WTC11 (cell line): Measurements from ENCODE around the gene FBXO30. TPM values are rescaled to one million over a fixed set of nuclear protein-coding genes. Genes with fewer than 3 reads are reported as not detected.

Experiments used
- ATAC-seq: fragments of 200-7000 bp; cut with Tn5 transposase; 2 replicates; pipeline ENCODE4 v1.10.0; 2021; ENCODE audit warnings: mild to moderate bottlenecking, moderate library complexity
- CTCF ChIA-PET: fragments of 300-600 bp; sonication (Branson Sonifier 250); formaldehyde crosslinking; loops from one replicate; lab custom pipeline; 2021; ENCODE audit warnings: antibody characterized with exemption; lab: Charles Lee
- POLR2A ChIA-PET: fragments of 350-600 bp; sonication (Branson Sonifier 250); formaldehyde crosslinking; loops from one replicate; lab custom pipeline; 2021; ENCODE audit warnings: antibody characterized with exemption; lab: Charles Lee
- DNase-seq: peaks from one replicate; pipeline ENCODE4 v3.0.0; 2021; ENCODE audit warnings: low spot score
- H3K27ac Mint-ChIP-seq: 2 replicates; pipeline ENCODE4 v1.8.0; 2021; ENCODE audit warnings: mixed read lengths
- H3K27me3 Mint-ChIP-seq: 2 replicates; pipeline ENCODE4 v1.8.0; 2021; ENCODE audit warnings: low read depth, mild to moderate bottlenecking, moderate library complexity, mixed read lengths
- H3K36me3 Mint-ChIP-seq: 2 replicates; pipeline ENCODE4 v1.8.0; 2021; ENCODE audit warnings: mixed read lengths
- H3K4me1 Mint-ChIP-seq: 2 replicates; pipeline ENCODE4 v1.8.0; 2022; ENCODE audit warnings: mixed read lengths
- H3K4me3 Mint-ChIP-seq: 2 replicates; pipeline ENCODE4 v1.8.0; 2021; ENCODE audit warnings: mild to moderate bottlenecking, moderate library complexity, mixed read lengths
- H3K9me3 Mint-ChIP-seq: 2 replicates; pipeline ENCODE4 v1.8.0; 2021; ENCODE audit warnings: mixed read lengths
- ATF1 ChIP-seq: sonication (generic); formaldehyde crosslinking; IDR thresholded peaks from 2 replicates; pipeline ENCODE4 v1.8.1; 2023; ENCODE audit warnings: mild to moderate bottlenecking, moderate library complexity, missing genetic modification reagents
- ETV6 ChIP-seq: sonication (generic); formaldehyde crosslinking; IDR thresholded peaks from 2 replicates; pipeline ENCODE4 v1.8.1; 2022; ENCODE audit warnings: mild to moderate bottlenecking, missing genetic modification reagents
- FOXJ3 ChIP-seq: sonication (generic); formaldehyde crosslinking; IDR thresholded peaks from 2 replicates; pipeline ENCODE4 v1.9.0; 2021; ENCODE audit warnings: missing genetic modification reagents, mild to moderate bottlenecking, borderline replicate concordance
- MYBL2 ChIP-seq: sonication (generic); formaldehyde crosslinking; IDR thresholded peaks from 2 replicates; pipeline ENCODE4 v1.8.1; 2023; ENCODE audit warnings: mild to moderate bottlenecking, moderate library complexity, missing genetic modification reagents
- NR3C1 ChIP-seq: sonication (generic); formaldehyde crosslinking; conservative IDR thresholded peaks from 2 replicates; pipeline ENCODE4 v1.8.1; 2023; ENCODE audit warnings: low read depth, mild to moderate bottlenecking, missing genetic modification reagents
- OVOL2 ChIP-seq: fragments of 250-450 bp; sonication (Bioruptor Pico); IDR thresholded peaks from 2 replicates; pipeline ENCODE4 v1.9.0; 2021; ENCODE audit warnings: mild to moderate bottlenecking, borderline replicate concordance
- RORB ChIP-seq: fragments of 250-450 bp; sonication (Bioruptor Pico); IDR thresholded peaks from 2 replicates; pipeline ENCODE4 v1.9.0; 2021; ENCODE audit warnings: mild to moderate bottlenecking
- SMAD3 ChIP-seq: sonication (generic); formaldehyde crosslinking; IDR thresholded peaks from 2 replicates; pipeline ENCODE4 v1.8.0; 2022; ENCODE audit warnings: missing genetic modification reagents, mild to moderate bottlenecking, borderline replicate concordance
- SOX15 ChIP-seq: fragments of 250-450 bp; sonication (Bioruptor Pico); IDR thresholded peaks from 2 replicates; pipeline ENCODE4 v1.9.0; 2021; ENCODE audit warnings: mild to moderate bottlenecking
- SP1 ChIP-seq: sonication (generic); formaldehyde crosslinking; conservative IDR thresholded peaks from 2 replicates; pipeline ENCODE4 v1.8.1; 2022; ENCODE audit warnings: missing genetic modification reagents
- TP53 ChIP-seq: sonication (generic); formaldehyde crosslinking; IDR thresholded peaks from 2 replicates; pipeline ENCODE4 v1.8.1; 2023; ENCODE audit warnings: mild to moderate bottlenecking, missing genetic modification reagents
- ZNF263 ChIP-seq: sonication (generic); formaldehyde crosslinking; IDR thresholded peaks from 2 replicates; pipeline ENCODE4 v1.8.1; 2022; ENCODE audit warnings: low read depth, mild to moderate bottlenecking, moderate library complexity, missing genetic modification reagents
- ZNF317 ChIP-seq: sonication (generic); formaldehyde crosslinking; IDR thresholded peaks from 2 replicates; pipeline ENCODE4 v1.8.1; 2023; ENCODE audit warnings: low read depth, mild to moderate bottlenecking, moderate library complexity, missing genetic modification reagents, borderline replicate concordance
- ZNF423 ChIP-seq: fragments of 250-450 bp; sonication (Bioruptor Pico); IDR thresholded peaks from 2 replicates; pipeline ENCODE4 v2.1.2; 2022; ENCODE audit warnings: mild to moderate bottlenecking, moderate library complexity
- total RNA-seq: library from RNA; stranded (reverse); gene quantifications from 3 replicates; pipeline ENCODE4 v1.2.3, GENCODE V29; 2021
- TF ChIP-seq, protein P1 (sequence below): sonication (generic); formaldehyde crosslinking; IDR thresholded peaks from 2 replicates; pipeline ENCODE4 v1.8.1; 2023; ENCODE audit warnings: mild to moderate bottlenecking, missing genetic modification reagents, moderate library complexity
- TF ChIP-seq, protein P2 (sequence below): sonication (generic); formaldehyde crosslinking; conservative IDR thresholded peaks from 2 replicates; pipeline ENCODE4 v1.8.1; 2023; ENCODE audit warnings: mild to moderate bottlenecking, low read depth, missing genetic modification reagents, moderate library complexity
- TF ChIP-seq, protein P3 (sequence below): fragments of 250-450 bp; sonication (Bioruptor Pico); IDR thresholded peaks from 2 replicates; pipeline ENCODE4 v2.1.2; 2022; ENCODE audit warnings: mild to moderate bottlenecking, moderate library complexity
- TF ChIP-seq, protein P4 (sequence below): sonication (generic); formaldehyde crosslinking; IDR thresholded peaks from 2 replicates; pipeline ENCODE4 v1.8.1; 2022; ENCODE audit warnings: mild to moderate bottlenecking, missing genetic modification reagents, moderate library complexity, borderline replicate concordance
- TF ChIP-seq, protein P5 (sequence below): sonication (generic); formaldehyde crosslinking; IDR thresholded peaks from 2 replicates; pipeline ENCODE4 v1.8.0; 2022; ENCODE audit warnings: mild to moderate bottlenecking, missing genetic modification reagents
- TF ChIP-seq, protein P6 (sequence below): sonication (generic); formaldehyde crosslinking; IDR thresholded peaks from 2 replicates; pipeline ENCODE4 v1.8.1; 2022; ENCODE audit warnings: low read depth, missing genetic modification reagents, borderline replicate concordance

Gene FBXO30
- total RNA-seq, 1 experiment from 2014 or later = 11.8 TPM

DNA sequence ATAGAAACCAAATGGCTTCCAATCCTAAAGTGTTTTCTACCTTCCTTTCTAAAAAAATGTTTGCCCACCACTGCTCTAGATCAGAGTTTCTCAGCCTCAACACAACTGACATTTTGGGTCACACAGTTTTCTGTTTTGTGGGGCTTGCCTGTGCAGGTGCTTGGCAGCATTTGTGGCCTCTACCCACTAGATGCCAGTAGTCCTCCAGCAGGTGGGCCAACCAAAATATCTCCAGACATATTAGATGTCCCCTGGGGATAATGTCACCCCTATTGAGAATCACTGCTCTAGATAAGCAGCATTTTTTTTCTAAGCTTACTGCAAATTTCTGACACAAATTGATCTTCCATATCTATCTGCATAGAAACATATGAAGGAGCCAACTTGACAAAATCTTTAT lies 53.0 kb downstream of the FBXO30 start:
- DNase-seq = no peak
- Mint-ChIP-seq H3K36me3 (no peaks in the 10 kb centered on the region), H3K27me3 (no peaks in the 10 kb centered on the region), H3K27ac (no peak overlapping the region), H3K4me3 (no peak overlapping the region), H3K9me3 (peaks cover 19% of the 10 kb centered on the region), H3K4me1 (peaks cover 4% of the 10 kb centered on the region)
- TF ChIP-seq ZNF317 (no peak), SMAD3 (CRISPR knock-in tag) (no peak), FOXJ3 (CRISPR knock-in tag) (no peak), OVOL2 (CRISPR knock-in tag) (no peak), ATF1 (CRISPR knock-in tag) (no peak), ZNF423 (CRISPR knock-in tag) (no peak), ZNF263 (CRISPR knock-in tag) (no peak), ETV6 (CRISPR knock-in tag) (no peak), MYBL2 (no peak), SP1 (CRISPR knock-in tag) (no peak), SOX15 (no peak), RORB (CRISPR knock-in tag) (no peak), NR3C1 (CRISPR knock-in tag) (no peak), TP53 (CRISPR knock-in tag) (no peak)
- TF ChIP-seq, protein P1, sequence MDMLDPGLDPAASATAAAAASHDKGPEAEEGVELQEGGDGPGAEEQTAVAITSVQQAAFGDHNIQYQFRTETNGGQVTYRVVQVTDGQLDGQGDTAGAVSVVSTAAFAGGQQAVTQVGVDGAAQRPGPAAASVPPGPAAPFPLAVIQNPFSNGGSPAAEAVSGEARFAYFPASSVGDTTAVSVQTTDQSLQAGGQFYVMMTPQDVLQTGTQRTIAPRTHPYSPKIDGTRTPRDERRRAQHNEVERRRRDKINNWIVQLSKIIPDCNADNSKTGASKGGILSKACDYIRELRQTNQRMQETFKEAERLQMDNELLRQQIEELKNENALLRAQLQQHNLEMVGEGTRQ (CRISPR knock-in tag) = no peak
- TF ChIP-seq, protein P2, sequence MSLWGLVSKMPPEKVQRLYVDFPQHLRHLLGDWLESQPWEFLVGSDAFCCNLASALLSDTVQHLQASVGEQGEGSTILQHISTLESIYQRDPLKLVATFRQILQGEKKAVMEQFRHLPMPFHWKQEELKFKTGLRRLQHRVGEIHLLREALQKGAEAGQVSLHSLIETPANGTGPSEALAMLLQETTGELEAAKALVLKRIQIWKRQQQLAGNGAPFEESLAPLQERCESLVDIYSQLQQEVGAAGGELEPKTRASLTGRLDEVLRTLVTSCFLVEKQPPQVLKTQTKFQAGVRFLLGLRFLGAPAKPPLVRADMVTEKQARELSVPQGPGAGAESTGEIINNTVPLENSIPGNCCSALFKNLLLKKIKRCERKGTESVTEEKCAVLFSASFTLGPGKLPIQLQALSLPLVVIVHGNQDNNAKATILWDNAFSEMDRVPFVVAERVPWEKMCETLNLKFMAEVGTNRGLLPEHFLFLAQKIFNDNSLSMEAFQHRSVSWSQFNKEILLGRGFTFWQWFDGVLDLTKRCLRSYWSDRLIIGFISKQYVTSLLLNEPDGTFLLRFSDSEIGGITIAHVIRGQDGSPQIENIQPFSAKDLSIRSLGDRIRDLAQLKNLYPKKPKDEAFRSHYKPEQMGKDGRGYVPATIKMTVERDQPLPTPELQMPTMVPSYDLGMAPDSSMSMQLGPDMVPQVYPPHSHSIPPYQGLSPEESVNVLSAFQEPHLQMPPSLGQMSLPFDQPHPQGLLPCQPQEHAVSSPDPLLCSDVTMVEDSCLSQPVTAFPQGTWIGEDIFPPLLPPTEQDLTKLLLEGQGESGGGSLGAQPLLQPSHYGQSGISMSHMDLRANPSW = no peak
- TF ChIP-seq, protein P3, sequence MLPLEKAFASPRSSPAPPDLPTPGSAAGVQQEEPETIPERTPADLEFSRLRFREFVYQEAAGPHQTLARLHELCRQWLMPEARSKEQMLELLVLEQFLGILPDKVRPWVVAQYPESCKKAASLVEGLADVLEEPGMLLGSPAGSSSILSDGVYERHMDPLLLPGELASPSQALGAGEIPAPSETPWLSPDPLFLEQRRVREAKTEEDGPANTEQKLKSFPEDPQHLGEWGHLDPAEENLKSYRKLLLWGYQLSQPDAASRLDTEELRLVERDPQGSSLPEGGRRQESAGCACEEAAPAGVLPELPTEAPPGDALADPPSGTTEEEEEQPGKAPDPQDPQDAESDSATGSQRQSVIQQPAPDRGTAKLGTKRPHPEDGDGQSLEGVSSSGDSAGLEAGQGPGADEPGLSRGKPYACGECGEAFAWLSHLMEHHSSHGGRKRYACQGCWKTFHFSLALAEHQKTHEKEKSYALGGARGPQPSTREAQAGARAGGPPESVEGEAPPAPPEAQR = no peak
- TF ChIP-seq, protein P4, sequence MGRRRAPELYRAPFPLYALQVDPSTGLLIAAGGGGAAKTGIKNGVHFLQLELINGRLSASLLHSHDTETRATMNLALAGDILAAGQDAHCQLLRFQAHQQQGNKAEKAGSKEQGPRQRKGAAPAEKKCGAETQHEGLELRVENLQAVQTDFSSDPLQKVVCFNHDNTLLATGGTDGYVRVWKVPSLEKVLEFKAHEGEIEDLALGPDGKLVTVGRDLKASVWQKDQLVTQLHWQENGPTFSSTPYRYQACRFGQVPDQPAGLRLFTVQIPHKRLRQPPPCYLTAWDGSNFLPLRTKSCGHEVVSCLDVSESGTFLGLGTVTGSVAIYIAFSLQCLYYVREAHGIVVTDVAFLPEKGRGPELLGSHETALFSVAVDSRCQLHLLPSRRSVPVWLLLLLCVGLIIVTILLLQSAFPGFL (CRISPR knock-in tag) = no peak
- TF ChIP-seq, protein P5, sequence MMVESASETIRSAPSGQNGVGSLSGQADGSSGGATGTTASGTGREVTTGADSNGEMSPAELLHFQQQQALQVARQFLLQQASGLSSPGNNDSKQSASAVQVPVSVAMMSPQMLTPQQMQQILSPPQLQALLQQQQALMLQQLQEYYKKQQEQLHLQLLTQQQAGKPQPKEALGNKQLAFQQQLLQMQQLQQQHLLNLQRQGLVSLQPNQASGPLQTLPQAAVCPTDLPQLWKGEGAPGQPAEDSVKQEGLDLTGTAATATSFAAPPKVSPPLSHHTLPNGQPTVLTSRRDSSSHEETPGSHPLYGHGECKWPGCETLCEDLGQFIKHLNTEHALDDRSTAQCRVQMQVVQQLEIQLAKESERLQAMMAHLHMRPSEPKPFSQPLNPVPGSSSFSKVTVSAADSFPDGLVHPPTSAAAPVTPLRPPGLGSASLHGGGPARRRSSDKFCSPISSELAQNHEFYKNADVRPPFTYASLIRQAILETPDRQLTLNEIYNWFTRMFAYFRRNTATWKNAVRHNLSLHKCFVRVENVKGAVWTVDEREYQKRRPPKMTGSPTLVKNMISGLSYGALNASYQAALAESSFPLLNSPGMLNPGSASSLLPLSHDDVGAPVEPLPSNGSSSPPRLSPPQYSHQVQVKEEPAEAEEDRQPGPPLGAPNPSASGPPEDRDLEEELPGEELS (CRISPR knock-in tag) = no peak
- TF ChIP-seq, protein P6, sequence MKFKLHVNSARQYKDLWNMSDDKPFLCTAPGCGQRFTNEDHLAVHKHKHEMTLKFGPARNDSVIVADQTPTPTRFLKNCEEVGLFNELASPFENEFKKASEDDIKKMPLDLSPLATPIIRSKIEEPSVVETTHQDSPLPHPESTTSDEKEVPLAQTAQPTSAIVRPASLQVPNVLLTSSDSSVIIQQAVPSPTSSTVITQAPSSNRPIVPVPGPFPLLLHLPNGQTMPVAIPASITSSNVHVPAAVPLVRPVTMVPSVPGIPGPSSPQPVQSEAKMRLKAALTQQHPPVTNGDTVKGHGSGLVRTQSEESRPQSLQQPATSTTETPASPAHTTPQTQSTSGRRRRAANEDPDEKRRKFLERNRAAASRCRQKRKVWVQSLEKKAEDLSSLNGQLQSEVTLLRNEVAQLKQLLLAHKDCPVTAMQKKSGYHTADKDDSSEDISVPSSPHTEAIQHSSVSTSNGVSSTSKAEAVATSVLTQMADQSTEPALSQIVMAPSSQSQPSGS (CRISPR knock-in tag) = no peak
- ChIA-PET POLR2A (no interaction called here), CTCF (no interaction called here)
- ATAC-seq = no peak
